ENCODE data around the gene MAPK9. TPM values are rescaled to one million over a fixed set of nuclear protein-coding genes. Genes with fewer than 3 reads are reported as not detected.

MAPK9 gene
- total RNA-seq, 3 donors from 2014 or later: 31.2 to 37.9 (median 34.7) TPM

- Histone ChIP-seq H3K4me1 (no peaks in the 10 kb centered on the region), H3K27me3 (no peaks in the 10 kb centered on the region), H3K9me3 (no peaks in the 10 kb centered on the region), H3K36me3 (no peaks in the 10 kb centered on the region), H3K27ac (peak overlapping the region in 1 of 2 donors; percentile 71), H3K4me3 (no peak overlapping the region)
- TF ChIP-seq POLR2AphosphoS5 (IDR thresholded peaks at IDR 0.05): no peak
- intact Hi-C loops (cut with DNase I; ENCODE audit: low total_unique reads): no loop called here
- no peak for DNase-seq (ENCODE audit: low spot score in 2 of 2)
These were observed 38.4 kb upstream of the MAPK9 start for GRCh38 chr5:180330270-180330648.

- Histone ChIP-seq H3K36me3 (no peaks in the 10 kb centered on the region), H3K9me3 (no peaks in the 10 kb centered on the region), H3K4me3 (no peak overlapping the region), H3K27ac (peak overlapping the region in 1 of 2 donors; percentile 71), H3K27me3 (no peaks in the 10 kb centered on the region), H3K4me1 (no peaks in the 10 kb centered on the region)
- DNase-seq (ENCODE audit: low spot score in 2 of 2): no peak
- intact Hi-C loops (cut with DNase I; ENCODE audit: low total_unique reads): no loop called here
- no peak for TF ChIP-seq POLR2A (IDR thresholded peaks at IDR 0.05)
- no peak for TF ChIP-seq CTCF (IDR thresholded peaks at IDR 0.05)
- TF ChIP-seq POLR2AphosphoS5 (IDR thresholded peaks at IDR 0.05): no peak
These were observed 37.9 kb upstream of the MAPK9 start for GRCh38 chr5:180329606-180330269.

GRCh38 chr5:180329138-180329435 lies 37.2 kb upstream of the MAPK9 start:
- Histone ChIP-seq H3K27me3 (no peaks in the 10 kb centered on the region), H3K27ac (peak overlapping the region in 1 of 2 donors; percentile 40), H3K4me3 (no peak overlapping the region), H3K4me1 (no peaks in the 10 kb centered on the region), H3K36me3 (no peaks in the 10 kb centered on the region), H3K9me3 (no peaks in the 10 kb centered on the region)
- intact Hi-C loops (cut with DNase I; ENCODE audit: low total_unique reads): no loop called here
- TF ChIP-seq CTCF (IDR thresholded peaks at IDR 0.05) (no peak), POLR2AphosphoS5 (IDR thresholded peaks at IDR 0.05) (no peak), POLR2A (IDR thresholded peaks at IDR 0.05) (no peak)
- DNase-seq (ENCODE audit: low spot score in 2 of 2): no peak

- peak overlapping the region in 1 of 2 donors; percentile 40 for H3K27ac ChIP-seq
- H3K4me3 ChIP-seq: peak overlapping the region in 1 of 3 donors; percentile 9
- peak; percentile 5 to 67 (median 61) for TF ChIP-seq CTCF (IDR thresholded peaks at IDR 0.05)
- no peak for TF ChIP-seq POLR2A (IDR thresholded peaks at IDR 0.05)
- no peak for TF ChIP-seq POLR2AphosphoS5 (IDR thresholded peaks at IDR 0.05)
- intact Hi-C loops (cut with DNase I; ENCODE audit: low total_unique reads): no loop called here
- H3K4me1 ChIP-seq: no peaks in the 10 kb centered on the region
- peak; percentile 37 to 77 for DNase-seq (ENCODE audit: low spot score in 2 of 2)
- no peaks in the 10 kb centered on the region for H3K36me3 ChIP-seq
- H3K9me3 ChIP-seq: no peaks in the 10 kb centered on the region
- H3K27me3 ChIP-seq: no peaks in the 10 kb centered on the region
These were observed 36.6 kb upstream of the MAPK9 start for GRCh38 chr5:180328296-180329137.

- H3K4me1 ChIP-seq: no peaks in the 10 kb centered on the region
- intact Hi-C loops (cut with DNase I; ENCODE audit: low total_unique reads): no loop called here
- no peak overlapping the region for H3K27ac ChIP-seq
- no peaks in the 10 kb centered on the region for H3K9me3 ChIP-seq
- H3K4me3 ChIP-seq: no peak overlapping the region
- no peak for TF ChIP-seq POLR2AphosphoS5 (IDR thresholded peaks at IDR 0.05)
- TF ChIP-seq POLR2A (IDR thresholded peaks at IDR 0.05): no peak
- no peak for TF ChIP-seq CTCF (IDR thresholded peaks at IDR 0.05)
- H3K27me3 ChIP-seq: no peaks in the 10 kb centered on the region
- no peak for DNase-seq (ENCODE audit: low spot score in 2 of 2)
- H3K36me3 ChIP-seq: no peaks in the 10 kb centered on the region
These were observed 35.2 kb upstream of the MAPK9 start for GRCh38 chr5:180326989-180327565.
